Adrenal gland (tissue), 12 donors: Measurements from ENCODE around the gene MYH13. TPM values are rescaled to one million over a fixed set of nuclear protein-coding genes. Genes with fewer than 3 reads are reported as not detected.

Source experiments
- DNase-seq, 7 donors: peaks; one replicate each; pipeline ENCODE4 v3.0.0-alpha.2; 2019 to 2020
- H3K27ac ChIP-seq, 5 donors: fragments of 200-600 bp; sonication (generic) in 4 of 5; 1 replicate in 3 of 5; 2 replicates in 2 of 5; pipeline versions ENCODE4 v1.5.1 to v1.8.0; 2016 to 2020; ENCODE audit warnings: mild to moderate bottlenecking in 1 of 5
- H3K27me3 ChIP-seq: fragments of 200-600 bp; 2 replicates; pipeline ENCODE4 v1.8.0; 2021
- H3K36me3 ChIP-seq, 2 donors: fragments of 200-600 bp; replicated peaks in 1 of 2; 1 replicate in 1 of 2; 2 replicates in 1 of 2; pipeline versions ENCODE4 v1.5.1 to v1.8.0; 2018 to 2022
- H3K4me1 ChIP-seq, 2 donors: fragments of 200-600 bp; replicated peaks in 1 of 2; 1 replicate in 1 of 2; 2 replicates in 1 of 2; pipeline versions ENCODE4 v1.5.1 to v1.8.0; 2018 to 2021
- H3K4me3 ChIP-seq, 4 donors: fragments of 200-600 bp; sonication (generic) in 3 of 4; one replicate each; pipeline ENCODE4 v1.5.1; 2016 to 2018
- H3K9me3 ChIP-seq, 3 donors: fragments of 200-600 bp; sonication (generic) in 1 of 3; replicated peaks in 1 of 3; 1 replicate in 2 of 3; 2 replicates in 1 of 3; pipeline versions ENCODE4 v1.5.1 to v1.8.0; 2016 to 2021
- CTCF ChIP-seq, 6 experiments: fragments of 450-650 bp in 4 of 6; fragments of 200-600 bp in 2 of 6; sonication (generic) in 1 of 6; IDR thresholded peaks; 1 replicate in 5 of 6; 2 replicates in 1 of 6; pipeline versions ENCODE4 v1.5.1 to v1.8.0; 2016 to 2021; ENCODE audit warnings: antibody characterized with exemption in 6 of 6, mild to moderate bottlenecking in 2 of 6, moderate library complexity in 1 of 6
- POLR2A ChIP-seq, 2 donors: fragments of 450-650 bp; IDR thresholded peaks; one replicate each; pipeline ENCODE4 v1.6.1; 2017; ENCODE audit warnings: antibody characterized with exemption in 2 of 2, mild to moderate bottlenecking in 2 of 2, moderate library complexity in 1 of 2
- WGBS, 4 donors: extraction: QIAGEN DNeasy Blood & Tissue Kit in 2 of 4; methylation state at CpG; one replicate each; pipeline versions ENCODE4 v1.1.5 to v1.1.7; 2013 to 2017; 5-methylcytosine and 5-hydroxymethylcytosine counted together
- intact Hi-C, 2 donors: fragments of 100-400 bp; cut with DNase I; formaldehyde crosslinking; loops; one replicate each; pipeline versions ENCODE4 v1.14.1 to v1.15.0; 2022 to 2023
- polyA plus RNA-seq, 3 donors: library from polyadenylated mRNA; stranded (reverse); fragments of 200-250 nt in 2 of 3; fragments of 350-450 nt in 1 of 3; fragmentation: Illumina TruSeq in 1 of 3; extraction: RNeasy Lipid Tissue Mini Kit (QIAGEN cat#74804) in 1 of 3; gene quantifications; one replicate each; pipeline ENCODE4 v1.2.3, GENCODE V29; 2013 to 2014
- total RNA-seq, 9 donors: library from RNA; depleted of rRNA in 4 of 9; stranded (reverse); fragments of >200 nt in 4 of 9; fragments of 120-200 nt in 1 of 9; fragmentation: NEBNext Ultra II Directional in 1 of 9; extraction: Animal tissue kit (Norgen Biotek cat#: 25700) in 1 of 9; gene quantifications; one replicate each; pipeline versions ENCODE4 v1.1.0 to v1.2.4, GENCODE V29; 2013 to 2023
- donor health status: healthy with polysubstance abuse.
- donor health status: Bipolar disorder and iron deficiency.
- donor health status: DM: yes; HTN: yes; CAD: no.
- donor health status: DM: no; HTN: no; CAD: no.
- donor health status: DM: no; HTN: no; CAD: no.
- donor health status: DM: yes; HTN: yes; CAD: no.

MYH13 gene
- total and polyA plus RNA-seq, 12 donors, result not detected

GRCh38 chr17:10328971-10329923 is 43.6 kb downstream of the MYH13 start:
- WGBS, 4 donors, result 75 to 81% (median 78%) methylated on average over 15 of the region's 15 CpGs
- H3K27me3 ChIP-seq, result no peaks in the 10 kb centered on the region
- H3K4me1 ChIP-seq, result no peaks in the 10 kb centered on the region
- H3K9me3 ChIP-seq, result no peaks in the 10 kb centered on the region
- intact Hi-C loops, result no loop called here
- no peak overlapping the region for H3K4me3 ChIP-seq
- H3K36me3 ChIP-seq, result no peaks in the 10 kb centered on the region
- no peak overlapping the region for H3K27ac ChIP-seq
- no peak for DNase-seq
- TF ChIP-seq CTCF (IDR thresholded peaks at IDR 0.05) (no peak), POLR2A (IDR thresholded peaks at IDR 0.05) (no peak)

GRCh38 chr17:10328206-10328605 is 44.6 kb downstream of the MYH13 start:
- H3K4me3 ChIP-seq, result no peak overlapping the region
- no peaks in the 10 kb centered on the region for H3K36me3 ChIP-seq
- DNase-seq, result no peak
- intact Hi-C loops, result no loop called here
- H3K9me3 ChIP-seq, result no peaks in the 10 kb centered on the region
- 81 to 87% (median 86%) methylated on average over 7 of the region's 7 CpGs for WGBS, 4 donors
- TF ChIP-seq CTCF (IDR thresholded peaks at IDR 0.05) (no peak), POLR2A (IDR thresholded peaks at IDR 0.05) (no peak)
- H3K4me1 ChIP-seq, result no peaks in the 10 kb centered on the region
- no peaks in the 10 kb centered on the region for H3K27me3 ChIP-seq
- H3K27ac ChIP-seq, result no peak overlapping the region

GRCh38 chr17:10327640-10328039 is 45.2 kb downstream of the MYH13 start:
- TF ChIP-seq POLR2A (IDR thresholded peaks at IDR 0.05) (no peak), CTCF (IDR thresholded peaks at IDR 0.05) (peak; percentile 69 to 95 (median 84))
- Histone ChIP-seq H3K4me3 (no peak overlapping the region), H3K4me1 (no peaks in the 10 kb centered on the region), H3K27me3 (no peaks in the 10 kb centered on the region), H3K27ac (no peak overlapping the region), H3K9me3 (no peaks in the 10 kb centered on the region), H3K36me3 (no peaks in the 10 kb centered on the region)
- peak; percentile 62 to 93 (median 83) for DNase-seq
- WGBS, 4 donors, result 35 to 39% (median 37%) methylated on average over 10 of the region's 10 CpGs
- intact Hi-C loops, result no loop called here

GRCh38 chr17:10325031-10325695 is 47.6 kb downstream of the MYH13 start:
- Histone ChIP-seq H3K36me3 (no peaks in the 10 kb centered on the region), H3K27ac (no peak overlapping the region), H3K27me3 (no peaks in the 10 kb centered on the region), H3K4me3 (no peak overlapping the region), H3K9me3 (no peaks in the 10 kb centered on the region), H3K4me1 (no peaks in the 10 kb centered on the region)
- WGBS, 4 donors, result 62 to 75% (median 69%) methylated on average over 4 of the region's 4 CpGs
- DNase-seq, result no peak
- intact Hi-C loops, result no loop called here
- TF ChIP-seq POLR2A (IDR thresholded peaks at IDR 0.05), result no peak
- no peak for TF ChIP-seq CTCF (IDR thresholded peaks at IDR 0.05)
